GM04503 (cell line): ENCODE measurements around the gene SLC39A11.
"Not testable (repeated sequence)": the region's sequence is repeated elsewhere in the genome, so short reads cannot be mapped to it uniquely, and the experiment has no call there.

Experiments used
- DNase-seq: peaks from one replicate; pipeline ENCODE4 v3.0.0-alpha.2; 2012; ENCODE audit warnings: low read depth

SLC39A11 gene

DNA sequence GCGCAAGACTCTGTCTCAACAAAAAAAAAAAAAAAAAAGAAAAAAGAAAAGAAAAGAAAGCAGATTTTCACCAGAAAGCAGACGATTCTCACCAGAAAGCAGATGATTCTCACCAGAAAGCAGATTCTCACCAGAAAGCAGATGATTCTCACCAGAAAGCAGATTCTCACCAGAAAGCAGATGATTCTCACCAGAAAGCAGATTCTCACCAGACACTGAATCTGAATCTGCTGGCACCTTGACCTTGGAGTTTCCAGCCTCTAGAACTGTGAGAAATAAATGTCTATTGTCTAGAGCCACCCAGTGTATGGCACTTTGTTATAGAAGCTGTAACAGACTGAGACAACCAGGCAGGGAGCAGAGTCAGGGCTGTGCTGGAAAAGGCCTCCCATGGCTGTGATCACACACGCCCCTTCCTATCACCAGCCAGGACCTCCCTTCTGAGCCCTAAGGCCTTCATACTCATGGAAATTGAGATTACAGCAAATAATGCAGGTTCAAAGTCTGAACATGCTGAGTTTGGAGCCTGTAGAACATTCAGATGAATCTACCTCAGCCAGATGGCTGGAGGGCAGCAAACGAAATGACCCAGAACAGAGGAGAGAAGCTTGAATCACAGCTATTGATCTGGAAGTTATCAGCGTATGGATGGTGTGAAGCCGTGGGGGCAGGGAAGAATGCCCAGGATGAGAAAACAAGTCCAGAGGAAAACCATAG is 309.3 kb downstream of the SLC39A11 start:
- no peak for DNase-seq

DNA sequence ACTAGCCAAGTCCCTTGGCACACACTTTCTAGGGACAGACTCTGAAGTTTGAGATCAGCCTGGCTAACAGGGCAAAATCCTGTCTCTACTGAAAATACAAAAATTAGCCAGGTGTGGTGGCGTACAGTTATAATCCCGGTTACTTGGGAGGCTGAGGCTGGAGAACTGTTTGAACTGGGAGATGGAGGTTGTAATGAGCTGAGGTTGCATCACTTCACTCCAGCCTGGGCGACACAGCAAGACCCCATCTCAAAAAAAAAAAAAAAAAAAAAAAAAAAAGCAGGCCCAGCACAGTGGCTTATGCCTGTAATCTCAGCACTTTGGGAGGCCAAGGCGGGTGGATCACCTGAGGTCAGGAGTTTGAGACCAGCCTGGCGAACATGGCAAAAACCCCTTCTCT is 310.1 kb downstream of the SLC39A11 start:
- not testable (repeated sequence) for DNase-seq

DNA sequence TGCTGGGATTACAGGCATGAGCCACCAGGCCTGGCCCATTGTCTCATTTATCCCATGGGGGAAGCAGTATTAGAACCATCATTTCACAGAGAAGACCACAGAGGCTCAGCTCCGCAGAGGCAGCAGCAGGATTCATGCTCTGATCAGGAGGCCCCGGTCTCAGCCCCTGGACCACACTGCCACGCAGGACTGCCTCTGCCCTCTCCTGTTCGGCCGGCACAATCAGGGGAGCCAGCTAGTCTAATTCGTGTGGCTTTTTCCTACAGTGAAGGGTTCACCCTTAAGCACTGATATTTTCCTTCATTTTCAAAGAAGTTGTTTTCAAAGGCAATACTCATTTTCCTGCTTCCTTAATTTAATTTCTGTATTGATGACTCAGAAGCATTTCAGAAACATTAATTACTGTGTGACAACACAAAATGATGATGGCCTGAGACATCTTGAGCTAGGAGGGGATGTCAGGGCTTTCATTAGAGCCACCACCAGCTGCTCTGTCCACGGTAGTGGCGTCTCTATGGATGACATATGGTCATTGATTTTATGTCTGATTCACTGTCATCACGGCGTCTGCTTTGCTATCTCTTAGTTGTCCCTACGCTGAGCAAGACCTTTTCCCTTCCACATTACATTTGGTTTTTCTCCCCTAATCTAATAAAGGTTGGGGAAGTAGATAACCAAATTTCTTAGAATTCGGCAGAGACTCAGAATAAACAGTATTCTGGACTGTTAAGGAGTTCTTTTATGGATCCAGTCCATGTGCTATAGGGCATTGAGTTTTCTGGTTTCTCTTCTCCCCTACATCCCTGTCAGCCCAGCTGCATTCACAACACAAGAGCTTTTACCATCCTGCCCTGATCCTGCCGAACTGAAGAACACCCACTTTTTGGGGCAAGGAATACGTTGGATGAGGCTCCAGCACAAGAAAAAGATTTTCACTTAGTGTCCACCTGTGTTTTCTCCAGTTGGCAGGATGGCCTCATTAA is 314.0 kb downstream of the SLC39A11 start:
- DNase-seq, result no peak

DNA sequence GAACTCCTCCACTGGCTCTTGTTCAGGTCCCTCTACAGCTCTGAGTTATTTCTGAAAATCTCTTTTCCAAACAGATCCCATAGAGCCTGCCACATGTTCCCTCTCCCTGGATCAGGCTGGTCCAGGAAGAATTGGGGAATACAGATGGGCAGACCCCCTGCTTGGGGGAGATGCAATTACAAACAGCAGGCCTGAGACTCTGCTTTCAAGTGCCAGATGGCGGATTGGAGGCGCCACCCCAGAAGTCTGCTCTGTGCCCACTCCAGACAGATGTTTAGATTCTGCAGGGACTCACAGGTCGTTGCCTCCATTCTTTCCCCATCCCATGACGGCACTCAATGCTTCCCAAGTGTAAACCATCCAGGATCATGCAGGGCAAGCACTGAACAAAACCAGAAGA is 316.6 kb downstream of the SLC39A11 start:
- DNase-seq, result no peak

DNA sequence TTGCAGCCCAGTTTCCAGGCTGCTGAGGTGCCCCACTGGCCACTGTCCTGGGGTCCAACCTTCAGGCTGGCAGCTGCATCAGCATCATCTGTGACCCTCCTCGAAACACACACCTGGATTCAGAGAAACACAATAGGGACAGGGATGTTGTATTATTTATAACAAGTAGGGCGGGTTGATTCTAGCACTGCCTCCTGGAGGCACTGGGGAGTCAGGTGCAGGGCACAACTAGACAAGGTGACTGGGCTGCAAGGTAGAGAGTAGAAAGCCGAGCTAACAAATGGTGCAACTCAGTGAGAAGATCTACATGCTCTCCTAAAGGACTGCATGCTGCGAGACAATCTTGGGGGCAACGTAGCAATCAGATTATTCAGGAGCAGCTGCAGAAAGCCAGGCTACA is 317.3 kb downstream of the SLC39A11 start:
- no peak for DNase-seq

DNA sequence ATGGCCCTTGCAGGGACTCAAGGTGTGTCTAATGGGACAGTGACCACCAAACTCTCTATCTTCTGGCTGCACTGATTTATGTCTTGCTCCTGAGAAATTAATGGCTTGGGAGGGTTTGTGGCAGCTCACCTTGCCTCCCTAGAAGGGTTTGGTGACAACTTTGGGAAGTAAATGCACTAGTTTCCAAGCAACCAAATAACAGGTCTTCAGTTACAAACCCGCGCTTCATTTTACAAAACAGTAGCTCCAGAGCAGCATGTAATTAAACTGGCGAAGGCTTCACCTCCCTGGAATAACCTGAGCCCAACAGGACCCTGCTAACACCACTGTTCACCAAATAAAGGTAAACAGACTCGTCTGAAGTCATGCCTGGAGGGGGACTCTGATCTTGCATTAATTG is 318.3 kb downstream of the SLC39A11 start:
- no peak for DNase-seq

DNA sequence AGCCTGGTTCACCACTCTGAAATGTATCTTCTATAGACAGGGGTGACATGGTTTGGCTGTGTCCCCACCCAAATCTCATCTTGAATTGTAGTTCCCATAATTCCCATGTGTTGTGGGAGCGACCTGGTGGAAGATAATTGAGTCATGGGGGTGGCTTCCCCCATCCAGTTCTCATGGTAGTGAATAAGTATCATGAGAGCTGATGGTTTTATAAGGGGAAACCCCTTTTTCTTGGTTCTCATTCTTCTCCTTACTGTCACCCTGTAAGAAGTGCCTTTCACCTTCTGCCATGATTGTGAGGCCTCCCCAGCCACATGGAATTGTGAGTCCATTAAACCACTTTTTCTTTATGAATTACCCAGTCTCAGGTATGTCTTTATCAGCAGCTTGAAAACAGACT is 319.3 kb downstream of the SLC39A11 start:
- DNase-seq, result not testable (repeated sequence)

DNA sequence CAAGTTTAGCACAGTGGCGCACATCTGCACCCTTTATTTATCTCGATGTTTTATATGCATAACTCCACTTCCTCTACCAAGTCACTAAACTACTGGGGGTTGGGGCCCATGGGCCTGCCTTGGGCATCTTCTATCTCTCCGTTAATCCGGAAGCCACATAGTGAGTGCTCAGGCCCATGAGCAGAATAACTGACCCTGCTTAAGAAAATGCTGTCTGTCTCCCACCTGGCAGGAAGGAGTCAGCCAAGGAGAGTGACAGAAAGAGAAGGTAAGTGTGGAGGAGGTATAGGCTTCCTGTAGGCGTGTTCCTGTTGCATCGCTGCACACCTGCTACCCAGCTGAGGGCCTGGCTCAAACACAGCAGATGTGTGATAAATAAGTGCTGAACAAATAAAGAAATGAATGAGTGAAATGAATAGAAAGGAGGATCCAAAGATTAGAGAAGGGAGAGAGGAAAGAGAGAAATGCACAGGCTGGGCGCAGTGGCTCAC is 320.1 kb downstream of the SLC39A11 start:
- DNase-seq, result no peak

DNA sequence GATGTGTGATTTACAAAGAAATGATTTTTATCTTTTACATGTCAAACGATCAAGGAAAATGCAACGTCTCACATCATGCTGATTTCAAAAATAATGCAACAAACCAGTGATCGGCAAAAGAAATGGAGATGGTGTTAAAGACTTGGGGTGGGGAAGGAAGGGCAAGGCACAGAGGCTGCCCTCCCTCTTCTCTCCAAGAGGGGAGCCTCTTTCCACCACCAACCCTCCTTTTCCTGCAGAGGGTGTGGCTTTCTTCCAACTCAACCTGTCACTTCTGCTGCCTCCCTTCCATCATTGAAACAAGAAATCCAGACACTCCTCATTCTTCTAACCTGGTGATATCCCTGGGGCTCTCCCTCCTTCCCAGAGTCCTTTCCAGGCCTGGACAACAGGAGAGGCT is 320.8 kb downstream of the SLC39A11 start:
- no peak for DNase-seq

DNA sequence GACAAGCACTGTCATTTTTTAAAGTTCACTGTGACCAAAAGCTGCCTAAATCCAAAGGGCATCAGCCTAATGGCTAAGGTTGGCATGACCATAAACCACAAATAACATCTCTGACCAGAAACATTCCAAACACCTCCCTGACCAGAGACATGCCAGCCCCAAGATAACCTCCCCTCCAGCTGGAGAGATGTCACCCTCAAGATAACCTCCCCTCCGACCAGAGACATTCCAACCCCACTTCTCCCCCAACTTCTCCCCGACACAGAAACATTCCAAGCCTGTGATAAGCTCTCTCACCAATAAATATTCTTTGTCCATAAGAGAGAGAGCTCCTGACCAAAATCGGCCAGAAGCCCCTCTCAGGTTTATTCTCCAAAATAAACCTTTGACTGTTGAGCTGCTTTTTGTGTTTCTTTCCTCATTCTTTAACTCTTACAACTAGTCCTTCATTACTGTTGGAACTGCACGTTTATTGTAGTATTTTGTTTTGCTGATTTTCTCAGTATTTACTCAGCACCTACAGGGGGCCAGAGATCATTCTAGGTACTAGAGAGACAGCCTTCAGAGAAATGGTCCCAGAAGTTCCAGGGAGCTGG is 325.6 kb downstream of the SLC39A11 start:
- DNase-seq, result no peak

DNA sequence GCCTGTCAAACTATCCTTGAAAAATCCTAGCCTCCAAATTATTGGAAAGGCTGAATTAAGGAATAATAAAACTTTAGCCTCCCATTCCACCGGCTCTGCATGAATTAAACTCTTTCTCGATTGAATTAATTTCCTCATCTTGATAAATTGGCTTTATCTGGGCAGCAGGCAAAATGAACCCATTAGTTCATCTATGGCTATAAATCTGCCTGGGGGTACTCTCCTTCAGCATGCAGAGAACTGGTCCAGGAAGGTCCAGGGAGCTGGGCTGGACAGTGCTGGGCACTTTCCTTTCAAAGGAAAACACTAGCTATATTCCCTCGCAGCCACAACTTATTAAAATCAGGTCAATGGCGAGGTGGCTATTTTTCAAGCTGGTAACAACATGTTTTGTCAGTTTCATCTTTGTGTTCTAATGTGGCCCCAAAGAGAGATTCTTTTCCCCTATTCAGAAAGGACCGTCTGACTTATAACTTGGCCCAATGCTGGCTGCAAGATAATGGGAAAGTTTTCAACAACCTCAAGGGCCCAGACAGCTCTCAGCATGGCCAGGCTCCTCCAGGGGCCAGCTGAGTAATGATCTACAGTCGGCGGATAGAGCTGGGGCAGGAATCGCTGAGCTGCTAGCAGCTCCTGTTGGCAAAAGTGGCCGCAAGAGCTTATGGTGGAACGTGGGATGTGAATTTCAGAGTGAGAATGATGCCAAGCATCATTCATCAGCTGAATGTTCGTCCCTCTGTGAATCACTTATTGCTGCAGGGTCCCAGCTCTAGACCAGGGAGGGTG is 326.9 kb downstream of the SLC39A11 start:
- DNase-seq, result no peak

DNA sequence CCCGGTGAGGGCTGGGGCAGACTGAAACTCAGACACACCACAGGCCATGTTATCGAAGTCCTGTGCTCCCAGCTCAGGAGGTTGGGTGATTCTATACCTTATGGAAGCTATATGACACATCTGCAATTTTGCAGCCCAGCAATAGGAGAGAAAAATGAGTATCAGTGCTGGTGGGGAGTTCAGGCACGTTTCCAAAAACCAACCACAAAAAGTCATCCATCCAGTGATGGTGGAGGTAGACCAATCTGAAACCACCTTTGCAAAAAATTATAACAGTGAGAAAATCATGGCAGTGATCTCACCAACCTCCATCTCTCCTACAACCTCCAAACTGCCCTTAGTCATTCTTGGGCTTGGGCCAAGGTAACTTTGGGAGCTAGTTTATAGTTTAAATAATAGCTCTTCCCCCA is 327.9 kb downstream of the SLC39A11 start:
- DNase-seq, result no peak

DNA sequence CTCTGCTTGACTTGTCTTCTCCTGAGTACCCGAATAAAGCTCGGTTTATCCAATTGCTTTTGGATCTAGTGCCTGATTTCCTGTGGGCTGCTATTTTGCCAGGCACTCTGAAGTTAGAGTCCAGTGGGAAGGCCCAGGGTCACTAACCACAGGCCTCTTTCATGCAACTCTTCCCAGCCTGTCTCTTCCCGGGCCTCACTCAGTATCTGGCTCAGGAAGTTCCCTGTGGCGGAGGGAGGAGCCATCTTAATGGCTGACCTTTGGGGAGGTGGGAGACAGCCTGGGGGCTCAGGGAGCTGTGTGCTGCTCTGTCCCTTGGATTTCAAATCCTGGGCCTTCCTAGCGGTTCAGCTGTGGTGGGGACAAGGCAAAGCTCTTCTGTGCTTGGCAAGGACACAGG is 328.5 kb downstream of the SLC39A11 start:
- DNase-seq, result no peak

DNA sequence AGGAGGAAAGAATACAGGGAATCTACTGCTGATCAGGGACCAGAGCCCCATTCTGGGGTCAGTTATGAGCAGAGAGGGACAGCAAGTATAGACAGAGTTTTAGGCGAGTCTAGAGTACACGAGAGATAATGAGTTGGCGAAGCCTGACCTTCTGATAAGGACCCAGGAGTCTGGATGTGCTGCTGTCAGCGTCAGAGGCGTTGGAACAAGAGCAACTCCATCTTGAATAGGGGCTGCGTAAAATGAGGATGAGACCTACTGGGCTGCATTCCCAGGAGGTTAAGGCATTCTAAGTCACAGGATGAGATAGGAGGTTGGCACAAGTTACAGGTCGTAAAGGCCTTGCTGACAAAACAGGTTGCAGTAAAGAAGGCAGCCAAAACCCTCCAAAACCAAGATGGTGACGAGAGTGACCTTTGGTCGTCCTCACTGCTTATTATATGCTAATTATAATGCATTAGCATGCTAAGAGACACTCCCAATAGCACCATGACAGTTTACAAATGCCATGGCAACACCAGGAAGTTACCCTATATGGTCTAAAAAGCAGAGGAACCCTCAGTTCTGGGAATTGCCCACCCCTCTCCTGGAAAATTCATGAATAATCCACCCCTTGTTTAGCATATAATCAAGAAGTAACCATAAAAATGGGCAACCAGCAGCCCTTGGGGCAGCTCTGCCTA is 330.5 kb downstream of the SLC39A11 start:
- not testable (repeated sequence) for DNase-seq

DNA sequence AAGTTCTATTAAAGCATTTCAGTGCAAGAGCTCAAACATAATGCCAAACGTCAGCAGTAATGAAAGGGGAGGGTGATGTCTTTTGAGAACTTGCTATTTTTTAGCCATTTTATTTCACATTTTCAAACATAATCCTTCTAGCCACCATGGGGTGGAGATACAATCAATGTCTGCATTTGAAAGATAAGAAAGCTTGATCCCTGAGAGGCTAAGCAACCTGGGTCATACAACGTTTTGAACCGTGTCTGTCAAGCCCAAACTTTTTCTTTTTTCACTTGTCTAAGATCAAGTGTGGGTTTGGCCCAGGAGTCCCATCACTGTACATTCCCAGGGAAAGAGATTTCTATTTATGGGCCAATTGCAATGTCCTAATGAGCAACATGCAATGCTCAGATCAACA is 331.1 kb downstream of the SLC39A11 start:
- DNase-seq, result no peak

DNA sequence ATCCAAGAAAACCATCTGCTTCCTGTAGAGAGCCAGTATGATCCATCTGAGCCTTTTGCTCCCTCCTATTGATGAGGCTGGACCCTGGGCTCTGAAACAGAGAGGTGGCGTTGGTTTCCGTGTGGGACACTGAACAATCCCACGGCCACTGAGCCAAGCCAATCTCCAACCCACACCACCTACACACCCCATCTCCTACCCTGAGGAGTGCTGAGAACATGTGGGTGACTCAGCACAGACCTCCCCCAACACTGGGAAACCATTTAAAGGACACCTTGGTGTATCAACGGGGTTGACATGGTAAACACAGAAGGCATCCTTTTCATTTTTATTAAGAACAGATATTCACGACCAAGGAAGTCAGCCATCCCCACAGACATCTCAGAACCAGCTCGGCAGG is 332.1 kb downstream of the SLC39A11 start:
- DNase-seq, result no peak

DNA sequence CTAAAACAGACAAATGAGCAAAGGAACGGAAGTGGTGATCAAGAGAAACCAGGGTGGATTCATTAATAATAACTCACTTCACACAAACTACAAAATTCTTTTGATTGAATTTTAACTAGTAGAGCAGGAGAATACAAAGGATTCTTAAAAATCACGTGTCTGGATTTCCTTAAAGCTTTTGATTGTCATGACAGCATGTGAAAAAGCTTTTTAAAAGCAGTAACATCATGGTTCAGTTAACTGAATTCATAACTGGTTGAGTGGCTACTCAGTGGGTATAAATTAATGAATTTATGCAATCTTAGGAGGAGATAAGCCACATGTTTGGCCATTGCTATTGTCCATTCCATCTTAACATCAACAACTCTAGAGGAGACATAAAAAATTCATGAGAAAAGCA is 333.2 kb downstream of the SLC39A11 start:
- DNase-seq, result no peak

DNA sequence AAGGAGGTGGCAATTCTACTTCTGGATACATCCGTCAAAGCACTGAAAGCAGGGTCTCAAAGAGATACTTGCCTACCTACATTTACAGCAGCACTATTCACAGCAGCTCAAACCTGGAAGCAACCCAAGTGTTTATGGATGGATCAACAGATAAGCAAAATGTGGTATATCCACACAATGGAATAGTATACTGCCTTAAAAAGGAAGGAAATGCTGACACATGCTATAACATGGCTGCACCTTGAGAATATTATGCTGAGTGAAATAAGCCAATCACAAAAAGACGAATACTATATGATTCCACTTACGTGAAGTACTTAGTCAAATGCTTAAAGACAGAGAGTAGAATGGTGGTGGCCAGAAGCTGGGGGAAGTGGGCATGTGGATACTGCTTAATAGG is 336.2 kb downstream of the SLC39A11 start:
- DNase-seq, result no peak

DNA sequence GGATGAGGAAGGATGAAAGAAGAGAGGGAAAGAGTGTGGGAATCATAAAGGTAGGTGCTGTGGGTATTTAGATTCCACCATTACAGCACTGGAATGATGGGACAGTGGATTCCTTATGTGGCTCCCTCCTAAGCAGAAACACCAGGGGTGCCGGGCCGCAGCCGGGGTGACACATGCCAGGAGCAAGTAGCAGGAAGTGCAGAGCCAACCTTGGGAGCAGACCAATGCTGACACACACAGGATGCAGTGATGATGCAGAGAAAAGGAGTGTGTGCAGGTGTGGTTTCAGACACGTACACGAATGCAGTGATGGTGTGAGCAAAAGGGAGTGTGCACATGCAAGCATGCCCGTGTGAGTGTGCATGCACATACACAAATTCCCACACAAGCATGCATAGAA is 338.0 kb downstream of the SLC39A11 start:
- no peak for DNase-seq

DNA sequence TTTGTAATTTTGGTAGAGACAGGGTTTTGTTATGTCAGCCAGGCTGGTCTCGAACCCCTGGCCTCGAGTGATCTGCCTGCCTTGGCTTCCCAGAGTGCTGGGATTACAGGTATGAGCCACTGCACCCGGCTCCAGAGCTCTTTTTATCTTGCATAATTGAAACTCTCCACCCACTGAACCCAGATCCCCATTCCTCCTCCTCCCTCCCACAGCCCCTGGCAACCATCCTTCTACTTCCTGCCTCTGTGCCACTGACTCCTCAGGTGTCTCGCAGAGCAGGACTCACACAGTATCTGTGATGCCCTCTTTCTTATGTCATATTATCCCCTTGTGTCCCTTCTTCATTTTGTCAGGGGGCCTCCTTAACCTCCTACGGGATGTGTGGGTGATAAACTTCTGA is 340.7 kb downstream of the SLC39A11 start:
- no peak for DNase-seq

DNA sequence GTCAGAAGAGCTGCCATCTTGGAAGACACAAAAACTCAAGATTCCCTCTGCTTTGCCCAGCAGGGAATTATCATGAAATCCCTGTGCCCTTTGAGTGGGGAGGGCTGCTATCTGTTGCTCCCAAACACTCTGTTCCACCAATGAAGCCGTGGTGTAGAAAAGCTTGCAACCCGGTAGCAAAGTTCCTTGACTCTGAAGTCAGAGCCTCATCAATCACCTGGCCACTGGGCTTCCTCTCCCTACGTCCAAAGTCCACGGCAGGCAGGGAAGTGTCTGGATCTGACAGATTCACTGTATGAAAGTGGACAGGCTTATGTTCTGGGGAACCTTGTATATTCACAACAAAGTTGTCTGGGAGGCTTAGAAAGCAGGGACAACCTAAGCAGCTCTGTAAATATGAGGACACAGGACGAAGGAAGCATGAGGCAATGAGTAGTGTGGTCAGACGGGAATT is 343.3 kb downstream of the SLC39A11 start:
- no peak for DNase-seq
